DND-41 (cell line): Measurements from ENCODE around the gene USH1G.

Source experiments
- ATAC-seq: fragments of 200-7000 bp; cut with Tn5 transposase; 3 replicates; pipeline ENCODE4 v1.9.1; 2021; ENCODE audit warnings: low read depth; ENCODE audit not compliant: insufficient read depth
- DNase-seq: peaks from one replicate; pipeline ENCODE4 v3.0.0-alpha.2; 2020
- H2AFZ ChIP-seq: 2 replicates; pipeline ENCODE4 v1.6.0; 2012; ENCODE audit warnings: low read depth, low read length
- H3K27ac ChIP-seq: 2 replicates; pipeline ENCODE4 v1.5.1; 2012; ENCODE audit warnings: low read length, inconsistent platforms
- H3K27me3 ChIP-seq: fragments of 200-600 bp; sonication (generic); 2 replicates; pipeline ENCODE4 v1.6.0; 2012; ENCODE audit warnings: low read length, mild to moderate bottlenecking, inconsistent platforms; ENCODE audit not compliant: insufficient read depth, poor library complexity
- H3K36me3 ChIP-seq: 2 replicates; pipeline ENCODE4 v1.5.1; 2012; ENCODE audit warnings: low read length, inconsistent platforms; ENCODE audit not compliant: insufficient read depth
- H3K4me1 ChIP-seq: 2 replicates; pipeline ENCODE4 v1.5.1; 2012; ENCODE audit warnings: mild to moderate bottlenecking, low read length; ENCODE audit not compliant: insufficient read depth
- H3K4me2 ChIP-seq: 2 replicates; pipeline ENCODE4 v1.6.0; 2012; ENCODE audit warnings: mild to moderate bottlenecking, moderate library complexity, low read length, inconsistent platforms; ENCODE audit not compliant: insufficient read depth
- H3K4me3 ChIP-seq, 2 experiments: fragments of 200-600 bp in 1 of 2; shearing (Covaris generic) in 1 of 2; 2 replicates each; pipeline ENCODE4 v1.5.1; 2012 to 2016; ENCODE audit warnings: inconsistent platforms in 2 of 2, low read length in 2 of 2, mild to moderate bottlenecking in 2 of 2, low read depth in 1 of 2, moderate library complexity in 1 of 2
- H3K79me2 ChIP-seq: 2 replicates; pipeline ENCODE4 v1.6.0; 2012; ENCODE audit warnings: low read length, inconsistent platforms; ENCODE audit not compliant: insufficient read depth
- H3K9ac ChIP-seq: 2 replicates; pipeline ENCODE4 v1.6.0; 2012; ENCODE audit warnings: low read depth, mild to moderate bottlenecking, inconsistent platforms, low read length, moderate library complexity
- H3K9me3 ChIP-seq: 2 replicates; pipeline ENCODE4 v1.5.1; 2012; ENCODE audit warnings: low read length, moderate library complexity, mild to moderate bottlenecking, inconsistent platforms; ENCODE audit not compliant: insufficient read depth, severe bottlenecking
- H4K20me1 ChIP-seq: 2 replicates; pipeline ENCODE4 v1.6.0; 2012; ENCODE audit warnings: low read length; ENCODE audit not compliant: insufficient read depth
- CTCF ChIP-seq: IDR thresholded peaks from 2 replicates; pipeline ENCODE4 v1.5.1; 2012; ENCODE audit warnings: borderline replicate concordance, low read length, moderate library complexity, mild to moderate bottlenecking; ENCODE audit not compliant: poor library complexity, severe bottlenecking; ENCODE audit errors: extremely low read depth
- EZH2 ChIP-seq: IDR thresholded peaks from 3 replicates; pipeline ENCODE4 v1.6.1; 2012; ENCODE audit warnings: borderline replicate concordance, low read depth, mild to moderate bottlenecking, moderate library complexity, low read length, inconsistent platforms; ENCODE audit not compliant: severe bottlenecking

Gene USH1G

GRCh38 chr17:74893936-74894671 lies 29.0 kb downstream of the USH1G start:
- no peak overlapping the region for H2AFZ ChIP-seq
- no peaks in the 10 kb centered on the region for H3K4me1 ChIP-seq
- no peak for ATAC-seq
- H3K27ac ChIP-seq, result no peak overlapping the region
- H3K27me3 ChIP-seq, result peaks cover 8% of the 10 kb centered on the region
- H3K4me2 ChIP-seq, result no peak overlapping the region
- no peaks in the 10 kb centered on the region for H3K36me3 ChIP-seq
- no peak overlapping the region for H3K4me3 ChIP-seq
- DNase-seq, result no peak
- no peaks in the 10 kb centered on the region for H4K20me1 ChIP-seq
- no peaks in the 10 kb centered on the region for H3K79me2 ChIP-seq
- no peak overlapping the region for H3K9ac ChIP-seq
- no peaks in the 10 kb centered on the region for H3K9me3 ChIP-seq
- TF ChIP-seq CTCF (no peak), EZH2 (no peak)

GRCh38 chr17:74892974-74893911 lies 29.8 kb downstream of the USH1G start, which contains the start of gene FADS6:
Gene FADS6 (minus strand): TSS chr17:74893633. CDS start chr17:74893595, 38 bp downstream.
- TF ChIP-seq EZH2 (no peak), CTCF (no peak)
- Histone ChIP-seq H3K4me3 (no peak within 1 kb of the TSS), H3K4me1 (no peaks in the 10 kb centered on the region), H3K9me3 (no peaks in the 10 kb centered on the region), H3K9ac (no peak within 1 kb of the TSS), H3K4me2 (no peak within 1 kb of the TSS), H4K20me1 (no peaks in the 10 kb centered on the region), H2AFZ (no peak within 1 kb of the TSS), H3K36me3 (no peaks in the 10 kb centered on the region), H3K27ac (no peak within 1 kb of the TSS), H3K79me2 (no peaks in the 10 kb centered on the region), H3K27me3 (peaks cover 8% of the 10 kb centered on the region)
- DNase-seq (no peak), ATAC-seq (no peak)

GRCh38 chr17:74892013-74892841 lies 30.8 kb downstream of the USH1G start:
- no peak for ATAC-seq
- H3K79me2 ChIP-seq, result no peaks in the 10 kb centered on the region
- H3K27ac ChIP-seq, result no peak overlapping the region
- TF ChIP-seq EZH2, result no peak
- no peak for TF ChIP-seq CTCF
- H3K9me3 ChIP-seq, result no peaks in the 10 kb centered on the region
- H3K27me3 ChIP-seq, result peaks cover 8% of the 10 kb centered on the region
- H3K4me3 ChIP-seq, result no peak overlapping the region
- H3K4me2 ChIP-seq, result no peak overlapping the region
- H4K20me1 ChIP-seq, result no peaks in the 10 kb centered on the region
- no peaks in the 10 kb centered on the region for H3K36me3 ChIP-seq
- no peak overlapping the region for H2AFZ ChIP-seq
- DNase-seq, result no peak
- H3K4me1 ChIP-seq, result no peaks in the 10 kb centered on the region
- H3K9ac ChIP-seq, result no peak overlapping the region
